ENCODE measurements around the gene ADAM23. TPM values are rescaled to one million over a fixed set of nuclear protein-coding genes. Genes with fewer than 3 reads are reported as not detected.

ADAM23 gene
- total and polyA plus RNA-seq, 4 donors: 0.12 to 0.51 (median 0.17) TPM; not detected in 1

DNA sequence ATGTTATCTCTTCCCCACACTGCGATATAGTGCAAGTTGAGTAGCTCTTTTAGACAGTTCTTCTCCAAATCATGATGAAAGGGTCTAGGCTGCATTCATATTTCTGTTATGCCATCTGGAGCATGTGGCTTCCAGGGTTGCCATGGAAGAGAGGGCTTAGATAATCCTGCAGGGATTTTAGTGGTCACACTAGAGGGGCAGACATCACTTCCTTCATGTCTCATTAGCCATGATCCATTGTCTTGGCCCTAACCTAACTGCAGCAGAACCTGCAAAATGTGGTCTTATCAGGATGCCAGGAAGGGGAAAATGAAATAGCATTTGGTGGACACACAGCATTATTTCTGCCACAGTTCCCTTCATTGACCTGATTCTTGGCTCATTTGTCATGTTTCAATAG lies 83.1 kb downstream of the ADAM23 start (continued):
- TF ChIP-seq, protein P1, sequence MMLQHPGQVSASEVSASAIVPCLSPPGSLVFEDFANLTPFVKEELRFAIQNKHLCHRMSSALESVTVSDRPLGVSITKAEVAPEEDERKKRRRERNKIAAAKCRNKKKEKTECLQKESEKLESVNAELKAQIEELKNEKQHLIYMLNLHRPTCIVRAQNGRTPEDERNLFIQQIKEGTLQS (IDR thresholded peaks at IDR 0.05): no peak
- TF ChIP-seq EGR1 (IDR thresholded peaks at IDR 0.05; ENCODE audit: low read depth in 2 of 2): no peak
- TF ChIP-seq RXRA (IDR thresholded peaks at IDR 0.05): no peak

DNA sequence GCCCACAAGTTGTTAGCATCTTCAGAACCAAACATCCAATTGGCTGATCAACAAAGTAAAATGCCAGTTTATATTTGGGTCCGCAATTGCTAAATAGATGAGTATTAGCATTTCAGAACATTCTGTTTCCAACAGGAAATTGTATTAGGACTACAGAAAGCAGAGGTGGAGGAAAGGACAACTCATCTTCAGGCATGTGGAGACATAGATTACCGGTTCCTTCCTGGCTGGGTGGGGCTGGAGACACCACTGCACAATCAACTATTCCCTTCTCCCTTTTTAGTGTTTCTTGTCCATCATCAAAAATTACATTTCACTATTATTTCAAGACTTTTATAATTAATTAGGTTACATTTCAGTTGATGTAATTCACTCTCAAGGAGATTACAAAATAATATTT lies 83.8 kb downstream of the ADAM23 start:
- no peak for DNase-seq (ENCODE audit: low spot score)
- Histone ChIP-seq H3K27ac (ENCODE audit: low read depth in 1 of 2, low read length in 2 of 2) (no peak overlapping the region), H3K4me3 (ENCODE audit: low read depth in 1 of 3, low read length in 3 of 3) (no peak overlapping the region), H3K27me3 (ENCODE audit: control insufficient read depth in 4 of 4, insufficient read depth in 4 of 4, low read length in 3 of 4) (peaks cover 0 to 5% (median 0%) of the 10 kb centered on the region in 4 donors), H3K4me1 (ENCODE audit: control insufficient read depth in 4 of 4, insufficient read depth in 4 of 4, low read length in 3 of 4) (no peaks in the 10 kb centered on the region), H3K9ac (ENCODE audit: low read depth in 1 of 2, low read length in 2 of 2) (no peak overlapping the region), H3K36me3 (ENCODE audit: control insufficient read depth in 4 of 4, insufficient read depth in 3 of 4, low read depth in 1 of 4, low read length in 3 of 4) (no peaks in the 10 kb centered on the region), H3K9me3 (ENCODE audit: control insufficient read depth in 4 of 4, low read length in 3 of 4) (no peaks in the 10 kb centered on the region)
- WGBS: 87% methylated on average over 2 of the region's 2 CpGs
- TF ChIP-seq RXRA (IDR thresholded peaks at IDR 0.05) (no peak), HNF4G (IDR thresholded peaks at IDR 0.05) (no peak)
- TF ChIP-seq, protein P2, sequence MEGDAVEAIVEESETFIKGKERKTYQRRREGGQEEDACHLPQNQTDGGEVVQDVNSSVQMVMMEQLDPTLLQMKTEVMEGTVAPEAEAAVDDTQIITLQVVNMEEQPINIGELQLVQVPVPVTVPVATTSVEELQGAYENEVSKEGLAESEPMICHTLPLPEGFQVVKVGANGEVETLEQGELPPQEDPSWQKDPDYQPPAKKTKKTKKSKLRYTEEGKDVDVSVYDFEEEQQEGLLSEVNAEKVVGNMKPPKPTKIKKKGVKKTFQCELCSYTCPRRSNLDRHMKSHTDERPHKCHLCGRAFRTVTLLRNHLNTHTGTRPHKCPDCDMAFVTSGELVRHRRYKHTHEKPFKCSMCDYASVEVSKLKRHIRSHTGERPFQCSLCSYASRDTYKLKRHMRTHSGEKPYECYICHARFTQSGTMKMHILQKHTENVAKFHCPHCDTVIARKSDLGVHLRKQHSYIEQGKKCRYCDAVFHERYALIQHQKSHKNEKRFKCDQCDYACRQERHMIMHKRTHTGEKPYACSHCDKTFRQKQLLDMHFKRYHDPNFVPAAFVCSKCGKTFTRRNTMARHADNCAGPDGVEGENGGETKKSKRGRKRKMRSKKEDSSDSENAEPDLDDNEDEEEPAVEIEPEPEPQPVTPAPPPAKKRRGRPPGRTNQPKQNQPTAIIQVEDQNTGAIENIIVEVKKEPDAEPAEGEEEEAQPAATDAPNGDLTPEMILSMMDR (IDR thresholded peaks at IDR 0.05; ENCODE audit: low read depth, low read length, missing input control): no peak
- TF ChIP-seq, protein P1 (IDR thresholded peaks at IDR 0.05): no peak

DNA sequence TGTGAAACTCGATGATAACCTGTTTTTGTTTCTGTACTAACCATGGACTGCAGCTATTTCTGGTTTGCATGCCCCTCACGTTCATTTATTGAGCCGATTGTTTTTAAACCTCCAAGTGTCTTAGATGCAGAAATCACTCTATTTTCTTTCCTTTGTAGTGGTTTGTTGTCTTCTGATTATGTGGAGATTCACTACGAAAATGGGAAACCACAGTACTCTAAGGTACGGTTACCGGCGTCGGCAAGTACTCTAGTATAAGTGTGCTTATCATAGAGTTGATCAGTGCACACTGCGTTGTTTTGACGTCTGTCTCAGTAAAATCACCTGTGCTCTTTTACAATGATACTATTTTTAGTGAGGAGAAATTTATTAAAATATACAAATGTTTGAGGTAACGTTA lies 87.4 kb downstream of the ADAM23 start:
- no peak overlapping the region for H3K9ac ChIP-seq (ENCODE audit: low read depth in 1 of 2, low read length in 2 of 2)
- TF ChIP-seq, protein P3, sequence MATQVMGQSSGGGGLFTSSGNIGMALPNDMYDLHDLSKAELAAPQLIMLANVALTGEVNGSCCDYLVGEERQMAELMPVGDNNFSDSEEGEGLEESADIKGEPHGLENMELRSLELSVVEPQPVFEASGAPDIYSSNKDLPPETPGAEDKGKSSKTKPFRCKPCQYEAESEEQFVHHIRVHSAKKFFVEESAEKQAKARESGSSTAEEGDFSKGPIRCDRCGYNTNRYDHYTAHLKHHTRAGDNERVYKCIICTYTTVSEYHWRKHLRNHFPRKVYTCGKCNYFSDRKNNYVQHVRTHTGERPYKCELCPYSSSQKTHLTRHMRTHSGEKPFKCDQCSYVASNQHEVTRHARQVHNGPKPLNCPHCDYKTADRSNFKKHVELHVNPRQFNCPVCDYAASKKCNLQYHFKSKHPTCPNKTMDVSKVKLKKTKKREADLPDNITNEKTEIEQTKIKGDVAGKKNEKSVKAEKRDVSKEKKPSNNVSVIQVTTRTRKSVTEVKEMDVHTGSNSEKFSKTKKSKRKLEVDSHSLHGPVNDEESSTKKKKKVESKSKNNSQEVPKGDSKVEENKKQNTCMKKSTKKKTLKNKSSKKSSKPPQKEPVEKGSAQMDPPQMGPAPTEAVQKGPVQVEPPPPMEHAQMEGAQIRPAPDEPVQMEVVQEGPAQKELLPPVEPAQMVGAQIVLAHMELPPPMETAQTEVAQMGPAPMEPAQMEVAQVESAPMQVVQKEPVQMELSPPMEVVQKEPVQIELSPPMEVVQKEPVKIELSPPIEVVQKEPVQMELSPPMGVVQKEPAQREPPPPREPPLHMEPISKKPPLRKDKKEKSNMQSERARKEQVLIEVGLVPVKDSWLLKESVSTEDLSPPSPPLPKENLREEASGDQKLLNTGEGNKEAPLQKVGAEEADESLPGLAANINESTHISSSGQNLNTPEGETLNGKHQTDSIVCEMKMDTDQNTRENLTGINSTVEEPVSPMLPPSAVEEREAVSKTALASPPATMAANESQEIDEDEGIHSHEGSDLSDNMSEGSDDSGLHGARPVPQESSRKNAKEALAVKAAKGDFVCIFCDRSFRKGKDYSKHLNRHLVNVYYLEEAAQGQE (IDR thresholded peaks at IDR 0.05): no peak
- TF ChIP-seq, protein P4, sequence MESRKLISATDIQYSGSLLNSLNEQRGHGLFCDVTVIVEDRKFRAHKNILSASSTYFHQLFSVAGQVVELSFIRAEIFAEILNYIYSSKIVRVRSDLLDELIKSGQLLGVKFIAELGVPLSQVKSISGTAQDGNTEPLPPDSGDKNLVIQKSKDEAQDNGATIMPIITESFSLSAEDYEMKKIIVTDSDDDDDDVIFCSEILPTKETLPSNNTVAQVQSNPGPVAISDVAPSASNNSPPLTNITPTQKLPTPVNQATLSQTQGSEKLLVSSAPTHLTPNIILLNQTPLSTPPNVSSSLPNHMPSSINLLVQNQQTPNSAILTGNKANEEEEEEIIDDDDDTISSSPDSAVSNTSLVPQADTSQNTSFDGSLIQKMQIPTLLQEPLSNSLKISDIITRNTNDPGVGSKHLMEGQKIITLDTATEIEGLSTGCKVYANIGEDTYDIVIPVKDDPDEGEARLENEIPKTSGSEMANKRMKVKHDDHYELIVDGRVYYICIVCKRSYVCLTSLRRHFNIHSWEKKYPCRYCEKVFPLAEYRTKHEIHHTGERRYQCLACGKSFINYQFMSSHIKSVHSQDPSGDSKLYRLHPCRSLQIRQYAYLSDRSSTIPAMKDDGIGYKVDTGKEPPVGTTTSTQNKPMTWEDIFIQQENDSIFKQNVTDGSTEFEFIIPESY (IDR thresholded peaks at IDR 0.05): no peak
- TF ChIP-seq RXRA (IDR thresholded peaks at IDR 0.05) (no peak), EGR1 (IDR thresholded peaks at IDR 0.05; ENCODE audit: low read depth in 2 of 2) (no peak), FOXA2 (IDR thresholded peaks at IDR 0.05) (no peak), SP1 (IDR thresholded peaks at IDR 0.05) (no peak), HNF4G (IDR thresholded peaks at IDR 0.05) (no peak), FOXA1 (IDR thresholded peaks at IDR 0.05) (no peak), HNF4A (conservative IDR thresholded peaks at IDR 0.05) (no peak)
- TF ChIP-seq, protein P1 (IDR thresholded peaks at IDR 0.05): no peak
- no peak overlapping the region for H3K27ac ChIP-seq (ENCODE audit: low read depth in 1 of 2, low read length in 2 of 2)
- no peak overlapping the region for H3K4me3 ChIP-seq (ENCODE audit: low read depth in 1 of 3, low read length in 3 of 3)
- no peak for DNase-seq (ENCODE audit: low spot score)
- no peaks in the 10 kb centered on the region for H3K4me1 ChIP-seq (ENCODE audit: control insufficient read depth in 4 of 4, insufficient read depth in 4 of 4, low read length in 3 of 4)
- no peaks in the 10 kb centered on the region for H3K36me3 ChIP-seq (ENCODE audit: control insufficient read depth in 4 of 4, insufficient read depth in 3 of 4, low read depth in 1 of 4, low read length in 3 of 4)
- peaks cover 0 to 5% (median 0%) of the 10 kb centered on the region in 4 donors for H3K27me3 ChIP-seq (ENCODE audit: control insufficient read depth in 4 of 4, insufficient read depth in 4 of 4, low read length in 3 of 4)
- WGBS: 79% methylated on average over 11 of the region's 11 CpGs
- no peaks in the 10 kb centered on the region for H3K9me3 ChIP-seq (ENCODE audit: control insufficient read depth in 4 of 4, low read length in 3 of 4)

All from liver (tissue), 9 donors.